HAP-1 (cell line): ENCODE data around the gene SERHL2.
"Not testable (repeated sequence)": the region's sequence is repeated elsewhere in the genome, so short reads cannot be mapped to it uniquely, and the experiment has no call there.

Experiments used
- DNase-seq, 2 experiments: peaks; one replicate each; pipeline ENCODE4 v3.0.0-alpha.2; 2016 to 2020; ENCODE audit warnings: low spot score in 2 of 2
- H3K27me3 ChIP-seq: fragments of 250-450 bp; sonication (Bioruptor Pico); 2 replicates; pipeline ENCODE4 v1.5.1; 2020; ENCODE audit warnings: low read depth, mild to moderate bottlenecking, moderate library complexity
- H3K36me3 ChIP-seq: fragments of 250-450 bp; sonication (Bioruptor Pico); replicated peaks from 2 replicates; pipeline ENCODE4 v1.5.1; 2020; ENCODE audit warnings: mild to moderate bottlenecking
- H3K4me1 ChIP-seq: fragments of 250-450 bp; sonication (Bioruptor Pico); 2 replicates; pipeline ENCODE4 v1.5.1; 2020; ENCODE audit warnings: mild to moderate bottlenecking
- H3K4me3 ChIP-seq: fragments of 250-450 bp; sonication (Bioruptor Pico); 2 replicates; pipeline ENCODE4 v1.5.1; 2020; ENCODE audit warnings: mild to moderate bottlenecking, moderate library complexity
- H3K9me3 ChIP-seq: fragments of 250-450 bp; sonication (Bioruptor Pico); 2 replicates; pipeline ENCODE4 v1.5.1; 2020; ENCODE audit warnings: mild to moderate bottlenecking, moderate library complexity
- in situ Hi-C: fragments of 300-500 bp; cut with MboI; formaldehyde crosslinking; loops from 3 replicates; pipeline ENCODE4 v1.14.3; 2020; ENCODE audit warnings: low sequenced_read_pairs, inconsistent platforms, mixed read lengths

SERHL2 gene

DNA sequence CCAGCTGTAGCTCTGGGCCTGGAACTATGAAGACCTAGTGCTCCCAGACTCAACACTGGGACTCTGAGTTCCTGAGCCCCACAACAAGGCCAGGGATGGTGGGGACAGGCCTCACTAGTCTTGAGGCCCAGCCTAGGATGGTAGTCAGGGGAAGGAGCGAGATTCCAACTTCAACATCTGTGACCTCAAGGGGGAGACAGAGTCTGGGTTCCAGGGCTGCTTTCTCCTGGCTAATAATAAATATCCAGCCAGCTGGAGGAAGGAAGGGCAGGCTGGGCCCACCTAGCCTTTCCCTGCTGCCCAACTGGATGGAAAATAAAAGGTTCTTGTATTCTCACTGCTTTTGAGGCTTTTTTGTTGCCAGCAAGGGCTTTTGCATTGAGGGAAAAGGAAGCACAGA lies 20.3 kb downstream of the SERHL2 start:
- H3K9me3 ChIP-seq, H3K4me3 ChIP-seq, DNase-seq, H3K27me3 ChIP-seq, H3K4me1 ChIP-seq, in situ Hi-C loops: not testable (repeated sequence)
- H3K36me3 ChIP-seq = peaks cover 34% of the 10 kb centered on the region

DNA sequence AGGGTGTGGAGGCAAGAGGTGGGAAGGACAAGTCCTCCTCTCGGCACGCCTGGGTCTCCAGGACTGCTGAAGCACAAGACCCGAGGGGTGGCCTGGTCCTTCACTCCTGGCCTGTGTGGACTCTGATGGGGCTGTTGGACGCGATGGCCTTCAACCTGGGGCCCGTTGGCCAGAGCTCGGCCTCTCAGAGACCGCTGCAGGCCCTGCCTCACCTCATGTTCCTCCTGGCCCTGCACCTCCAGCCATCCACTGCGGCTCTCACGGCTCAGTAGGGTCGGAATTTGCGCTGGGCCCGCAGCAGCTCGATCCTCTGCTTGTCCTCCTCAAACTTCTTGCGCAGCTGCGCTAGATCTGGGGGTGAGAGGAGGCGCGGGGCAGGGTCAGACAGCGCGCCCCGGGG lies 20.7 kb downstream of the SERHL2 start:
- H3K4me1 ChIP-seq, DNase-seq, in situ Hi-C loops, H3K9me3 ChIP-seq, H3K27me3 ChIP-seq, H3K4me3 ChIP-seq: not testable (repeated sequence)
- H3K36me3 ChIP-seq = peaks cover 34% of the 10 kb centered on the region

DNA sequence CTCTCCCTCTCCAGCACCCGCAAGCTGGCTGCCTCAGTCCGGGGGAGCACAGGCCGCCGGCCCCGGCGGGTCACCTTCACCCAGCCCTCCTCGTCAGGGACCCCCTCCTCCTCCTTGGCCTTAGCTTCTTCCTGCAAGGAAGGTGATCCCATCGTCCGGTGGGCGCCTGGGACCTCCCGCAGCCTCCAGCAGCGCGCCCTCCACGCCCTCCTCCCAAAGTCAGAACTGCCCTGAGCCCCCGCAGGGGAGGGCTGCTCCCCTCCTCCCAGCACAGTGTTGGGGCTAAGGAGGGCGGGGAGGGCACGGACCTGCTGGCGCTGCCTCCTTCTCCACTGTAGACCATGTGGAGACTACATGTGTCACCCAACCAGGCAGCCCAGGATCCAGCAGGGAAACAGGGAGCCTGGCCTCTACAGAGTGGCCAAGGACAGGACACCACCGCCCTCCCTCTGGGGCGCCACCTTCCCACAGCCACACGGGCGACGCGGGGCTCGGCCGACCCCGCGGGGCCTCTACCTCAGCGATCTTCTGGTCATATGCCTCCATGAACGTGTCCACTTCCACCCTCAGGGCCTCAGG lies 22.3 kb downstream of the SERHL2 start:
- H3K27me3 ChIP-seq, H3K4me3 ChIP-seq, in situ Hi-C loops, H3K9me3 ChIP-seq, DNase-seq, H3K4me1 ChIP-seq: not testable (repeated sequence)
- H3K36me3 ChIP-seq = peaks cover 39% of the 10 kb centered on the region

DNA sequence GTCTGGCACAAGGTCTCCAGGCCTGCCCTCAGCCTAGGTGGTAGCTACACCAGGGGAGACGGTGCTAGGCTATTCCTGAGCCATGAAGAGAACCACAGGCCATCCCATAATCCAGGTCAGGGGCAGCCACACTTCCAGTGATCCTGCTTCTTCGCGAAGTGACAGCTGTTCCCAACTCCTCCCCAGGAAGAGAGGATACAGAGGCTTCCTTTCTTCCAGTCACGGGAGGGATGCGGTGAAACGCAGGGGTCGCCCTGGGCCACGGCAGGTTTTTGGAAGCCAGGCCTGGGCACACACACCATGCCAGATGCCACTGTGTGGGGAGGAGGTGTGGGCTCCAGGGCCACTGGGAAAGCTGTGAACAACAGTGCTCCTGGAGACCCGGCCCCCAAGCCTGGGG lies 23.4 kb downstream of the SERHL2 start:
- DNase-seq, in situ Hi-C loops, H3K9me3 ChIP-seq, H3K4me1 ChIP-seq, H3K27me3 ChIP-seq, H3K4me3 ChIP-seq: not testable (repeated sequence)
- peaks cover 37% of the 10 kb centered on the region for H3K36me3 ChIP-seq

DNA sequence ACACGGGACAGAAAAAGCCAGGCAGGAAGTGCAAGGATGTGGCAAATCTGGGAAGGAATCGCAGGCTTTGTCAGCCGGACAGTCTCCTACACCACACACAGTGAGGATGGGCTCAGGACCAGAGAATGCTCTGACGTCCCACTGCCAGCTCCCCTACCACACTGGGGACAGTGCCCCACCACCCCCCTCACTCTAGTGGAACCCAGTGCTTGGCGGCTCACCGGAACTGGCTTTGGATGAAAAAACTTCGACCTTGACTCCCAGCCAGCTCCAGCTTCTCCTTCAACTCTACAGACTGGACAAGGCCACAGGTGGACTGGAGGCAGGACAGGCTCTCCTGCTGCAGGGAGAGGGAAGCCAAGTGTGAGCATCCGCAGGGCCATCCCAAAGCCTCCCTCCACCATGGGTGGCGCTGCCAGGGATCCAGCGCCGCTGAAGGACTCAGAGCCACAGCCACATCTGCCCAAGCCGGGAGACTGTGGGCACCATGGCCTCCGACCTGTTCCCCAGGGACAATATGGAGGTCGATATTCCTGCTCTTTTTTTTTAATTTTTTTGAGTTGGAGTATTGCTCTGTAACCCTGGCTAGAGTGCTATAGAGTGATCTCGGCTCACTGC lies 24.0 kb downstream of the SERHL2 start:
- no peak overlapping the region for H3K4me3 ChIP-seq
- H3K4me1 ChIP-seq = peaks cover 4% of the 10 kb centered on the region
- H3K36me3 ChIP-seq = peaks cover 31% of the 10 kb centered on the region
- in situ Hi-C loops = no loop called here
- no peak for DNase-seq
- no peaks in the 10 kb centered on the region for H3K27me3 ChIP-seq
- no peaks in the 10 kb centered on the region for H3K9me3 ChIP-seq

DNA sequence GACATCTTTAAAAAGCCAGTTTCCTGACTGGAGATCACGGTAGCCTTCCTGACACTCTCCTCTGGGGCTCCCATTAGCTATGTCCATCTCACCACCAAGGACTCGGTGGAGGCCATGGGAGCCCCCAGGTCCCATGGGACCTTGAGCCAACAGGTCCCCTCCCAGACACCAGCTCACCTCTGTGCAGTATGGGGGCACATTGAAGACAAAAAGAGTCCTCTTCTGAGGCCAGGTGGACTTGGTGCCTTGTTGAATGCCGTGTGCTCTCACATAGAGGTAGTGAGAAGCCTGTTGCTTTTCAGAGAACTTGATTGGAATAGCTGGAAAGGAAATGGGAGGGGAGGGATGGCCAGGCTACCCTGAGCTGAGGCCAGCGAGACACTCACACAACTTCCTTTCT lies 26.3 kb downstream of the SERHL2 start:
- DNase-seq, H3K9me3 ChIP-seq, H3K4me3 ChIP-seq, H3K4me1 ChIP-seq, H3K27me3 ChIP-seq, in situ Hi-C loops: not testable (repeated sequence)
- H3K36me3 ChIP-seq = peaks cover 35% of the 10 kb centered on the region

DNA sequence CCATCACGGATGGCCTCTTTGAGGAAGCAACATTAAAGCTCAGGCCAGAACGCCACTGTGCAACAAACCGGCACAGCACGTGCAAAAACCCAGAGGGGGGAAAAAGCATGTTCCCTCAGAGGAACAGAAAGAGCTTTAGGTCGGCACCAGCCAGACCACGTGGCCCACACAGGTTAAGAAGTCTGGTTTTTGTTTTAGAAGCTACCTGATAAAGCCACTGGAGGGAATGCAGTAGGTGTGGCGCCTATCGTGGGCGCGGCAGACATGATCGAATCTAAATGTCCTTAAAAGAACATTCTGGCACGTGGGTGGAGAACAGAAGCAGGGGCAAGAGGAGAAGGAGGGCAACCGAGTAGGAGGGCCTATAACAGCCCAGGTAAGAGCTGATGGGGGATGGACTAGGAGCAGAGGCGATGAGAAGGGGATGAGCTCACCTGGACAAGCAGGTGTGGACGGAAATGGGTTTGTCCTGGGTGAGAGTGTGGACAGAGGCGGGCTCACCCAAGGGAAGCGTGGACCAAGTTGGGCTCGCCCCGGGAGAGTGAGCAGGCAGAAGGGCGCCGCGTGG lies 27.5 kb downstream of the SERHL2 start:
- H3K4me1 ChIP-seq, DNase-seq, H3K27me3 ChIP-seq, H3K9me3 ChIP-seq, in situ Hi-C loops: not testable (repeated sequence)
- peaks cover 47% of the 10 kb centered on the region for H3K36me3 ChIP-seq
- H3K4me3 ChIP-seq = peak overlapping the region; percentile 81

DNA sequence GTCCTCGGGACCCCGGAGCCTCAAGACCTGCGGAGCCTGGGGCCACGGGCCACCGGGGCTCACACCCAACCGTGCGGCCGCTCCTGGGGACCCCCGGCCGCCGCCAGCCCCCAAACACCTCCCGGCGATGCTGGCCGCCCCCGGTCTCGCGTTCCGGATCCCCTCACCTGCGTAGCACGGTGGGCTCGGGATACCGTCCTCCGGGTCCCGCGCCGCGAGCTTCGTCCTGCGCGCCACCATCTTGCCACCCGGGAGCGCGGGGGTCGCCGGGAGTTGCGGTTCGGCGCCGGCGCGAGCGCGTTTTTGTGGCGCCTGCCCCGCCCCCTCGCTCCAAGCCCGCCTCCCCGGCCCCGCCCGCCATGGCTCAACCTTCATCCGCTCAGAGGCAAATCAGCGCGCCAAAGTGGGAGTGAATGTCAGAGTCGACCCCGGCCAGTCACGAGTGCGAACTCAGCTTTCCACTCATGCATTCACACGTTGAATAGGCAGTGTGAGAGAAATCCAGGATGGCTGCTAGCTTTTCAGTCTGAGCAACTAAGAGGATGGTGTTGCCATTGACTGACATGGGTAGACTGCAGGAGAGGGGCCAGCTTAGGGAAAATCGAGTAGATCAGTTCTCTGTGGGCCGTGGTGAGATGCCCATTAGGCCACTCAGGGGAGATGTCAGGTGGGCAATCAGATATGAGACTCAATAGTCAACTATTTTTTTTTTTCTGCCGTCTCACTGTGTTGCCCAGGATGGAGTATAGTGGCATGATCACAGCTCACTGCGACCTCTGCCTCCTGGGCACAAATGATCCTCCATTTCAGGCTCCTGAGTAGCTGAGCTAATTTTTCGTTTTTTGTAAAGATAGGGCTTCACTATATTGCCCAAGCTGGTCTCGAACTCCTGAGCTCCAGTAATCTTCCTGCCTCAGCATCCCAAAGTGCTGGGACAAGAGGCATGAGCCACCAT lies 28.3 kb downstream of the SERHL2 start:
- no peaks in the 10 kb centered on the region for H3K9me3 ChIP-seq
- H3K36me3 ChIP-seq = peaks cover 54% of the 10 kb centered on the region
- no peaks in the 10 kb centered on the region for H3K27me3 ChIP-seq
- peak; percentile 67 to 89 for DNase-seq
- in situ Hi-C loops = no loop called here
- peaks cover 4% of the 10 kb centered on the region for H3K4me1 ChIP-seq
- peak overlapping the region; percentile 81 for H3K4me3 ChIP-seq

DNA sequence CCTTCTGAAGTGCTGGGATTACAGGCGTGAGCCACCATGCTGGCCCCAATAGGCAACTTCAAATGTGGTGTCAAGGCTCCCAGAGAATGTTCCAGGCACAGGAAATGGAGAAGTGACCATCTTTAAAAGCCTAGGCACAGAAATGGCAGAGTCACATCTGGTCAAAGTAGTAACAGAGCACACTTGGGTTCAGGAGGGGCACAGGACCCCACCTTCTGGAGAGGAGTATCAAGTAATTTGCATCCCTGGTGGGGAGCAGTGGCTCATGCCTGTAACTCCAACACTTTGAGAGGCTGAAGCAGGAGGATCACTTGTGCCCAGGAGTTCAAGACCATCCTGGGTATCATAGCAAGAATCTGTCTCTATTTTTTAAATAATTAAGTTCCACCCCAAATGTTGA lies 29.2 kb downstream of the SERHL2 start:
- in situ Hi-C loops = no loop called here
- H3K36me3 ChIP-seq = peaks cover 56% of the 10 kb centered on the region
- no peak for DNase-seq
- no peak overlapping the region for H3K4me3 ChIP-seq
- H3K9me3 ChIP-seq = no peaks in the 10 kb centered on the region
- H3K4me1 ChIP-seq = peaks cover 4% of the 10 kb centered on the region
- no peaks in the 10 kb centered on the region for H3K27me3 ChIP-seq

DNA sequence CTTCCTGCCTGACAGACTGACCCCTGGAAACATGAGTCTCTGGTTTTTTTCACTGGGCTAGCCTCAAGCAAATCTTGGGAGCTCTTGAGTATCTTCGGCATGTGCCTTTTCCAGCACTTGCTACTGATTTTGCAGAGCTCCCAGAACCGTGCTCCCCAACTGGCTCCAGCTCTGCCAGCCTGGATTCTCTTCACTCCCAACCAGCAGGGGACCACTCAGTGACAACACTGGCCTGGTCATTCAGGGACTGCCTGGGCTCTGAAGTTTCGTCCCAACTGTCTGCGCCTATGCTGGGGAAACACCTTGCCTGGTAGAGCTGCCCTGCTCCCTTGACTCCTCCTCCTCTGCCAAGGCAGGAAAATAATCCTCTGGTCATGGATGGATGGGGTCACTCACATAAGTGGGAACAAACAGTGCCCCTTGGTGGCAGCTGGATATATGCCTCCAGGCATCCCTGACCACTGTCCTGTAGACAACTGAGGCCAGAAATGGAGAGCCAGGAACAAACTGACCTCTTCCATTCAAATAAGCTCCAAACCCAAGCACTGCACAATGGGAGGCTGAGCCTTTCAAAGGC lies 30.7 kb downstream of the SERHL2 start:
- Histone ChIP-seq H3K9me3 (no peaks in the 10 kb centered on the region), H3K27me3 (no peaks in the 10 kb centered on the region), H3K4me1 (peaks cover 4% of the 10 kb centered on the region), H3K4me3 (no peak overlapping the region), H3K36me3 (peaks cover 57% of the 10 kb centered on the region)
- no peak for DNase-seq
- in situ Hi-C loops = no loop called here

DNA sequence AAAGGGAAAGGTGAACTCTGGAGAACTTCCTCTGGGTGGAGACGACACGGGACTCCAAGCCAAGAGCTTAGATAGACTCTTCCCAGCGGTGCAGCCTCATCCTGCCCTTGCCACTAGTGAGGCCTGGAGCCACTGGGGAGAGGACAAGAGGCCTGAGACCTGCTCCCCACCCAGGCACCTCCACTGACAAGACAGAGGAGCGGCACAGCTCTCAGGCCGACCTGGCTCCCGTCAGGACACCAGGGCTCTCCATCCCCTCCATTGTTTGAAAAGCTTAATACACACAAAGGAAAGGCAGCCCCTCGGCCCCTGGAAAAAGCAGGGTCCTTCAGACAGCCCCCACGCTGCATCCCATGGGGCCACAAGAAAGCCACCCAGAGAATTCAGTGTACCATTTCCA lies 31.3 kb downstream of the SERHL2 start:
- DNase-seq = no peak
- H3K4me1 ChIP-seq = peaks cover 4% of the 10 kb centered on the region
- H3K4me3 ChIP-seq = no peak overlapping the region
- in situ Hi-C loops = no loop called here
- H3K27me3 ChIP-seq = no peaks in the 10 kb centered on the region
- H3K36me3 ChIP-seq = peaks cover 57% of the 10 kb centered on the region
- no peaks in the 10 kb centered on the region for H3K9me3 ChIP-seq

DNA sequence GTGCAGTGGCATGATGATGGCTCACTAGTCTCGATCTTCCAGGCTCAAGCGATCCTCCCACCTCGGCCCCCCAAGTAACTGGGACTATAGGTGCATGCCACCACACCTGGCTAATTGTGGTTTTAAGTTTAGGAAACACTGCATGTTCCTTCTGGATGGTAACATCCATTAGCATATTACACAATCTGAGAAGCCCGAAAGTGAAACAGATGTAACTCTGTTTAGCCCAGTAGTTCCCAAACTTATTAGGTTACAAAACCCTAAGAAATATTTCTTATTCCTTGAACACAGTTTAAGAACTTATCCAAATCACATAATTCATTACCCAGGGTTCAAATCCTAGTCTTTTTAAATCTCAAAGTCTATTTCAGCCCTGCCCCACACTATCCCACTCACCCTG lies 32.6 kb downstream of the SERHL2 start:
- no peaks in the 10 kb centered on the region for H3K27me3 ChIP-seq
- no peak for DNase-seq
- H3K36me3 ChIP-seq = peaks cover 63% of the 10 kb centered on the region
- H3K4me3 ChIP-seq = no peak overlapping the region
- in situ Hi-C loops = no loop called here
- peaks cover 4% of the 10 kb centered on the region for H3K4me1 ChIP-seq
- no peaks in the 10 kb centered on the region for H3K9me3 ChIP-seq

DNA sequence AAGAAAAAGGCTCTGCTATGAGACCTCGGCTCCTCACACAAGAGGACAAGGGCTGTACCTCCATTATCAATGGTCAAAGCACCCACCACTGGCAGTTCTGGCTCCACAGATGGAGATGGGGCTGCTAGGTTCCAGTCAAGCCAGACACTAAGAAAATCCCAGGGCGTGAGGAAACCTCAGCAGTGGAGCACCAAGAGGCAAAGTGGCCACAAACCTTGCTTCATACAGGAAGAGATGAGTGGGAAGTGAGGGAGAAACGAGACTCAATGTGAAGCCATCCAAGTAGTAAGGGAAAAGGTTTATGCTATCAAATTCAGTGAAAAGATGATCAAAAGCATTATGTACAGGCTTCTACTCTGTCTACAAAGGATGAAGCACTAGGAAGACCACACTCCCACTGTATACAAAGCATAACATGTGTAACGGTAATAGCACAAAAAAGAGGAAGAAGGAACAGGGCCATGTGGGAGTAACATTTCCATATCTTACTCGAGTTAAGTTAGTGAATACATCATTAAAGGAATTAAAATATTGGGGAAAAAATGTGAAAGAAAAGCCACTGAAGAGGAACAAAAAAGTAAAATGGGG lies 33.9 kb downstream of the SERHL2 start:
- Histone ChIP-seq H3K27me3 (no peaks in the 10 kb centered on the region), H3K36me3 (peaks cover 74% of the 10 kb centered on the region), H3K9me3 (no peaks in the 10 kb centered on the region), H3K4me3 (no peak overlapping the region), H3K4me1 (no peaks in the 10 kb centered on the region)
- no peak for DNase-seq
- in situ Hi-C loops = no loop called here
